Activated B cell treated with CpG ODN at 0.5 μM for 24 hours (primary cell): ENCODE data around the gene USP7. TPM values are rescaled to one million over a fixed set of nuclear protein-coding genes. Genes with fewer than 3 reads are reported as not detected.

Experiments used
- ATAC-seq: fragments of 200-7000 bp; cut with Tn5 transposase; one replicate; pipeline ENCODE4 v1.10.0; 2021; ENCODE audit warnings: low read depth, mild to moderate bottlenecking, moderate library complexity
- CTCF ChIA-PET: fragments of 350-600 bp; sonication (Branson Sonifier 250); formaldehyde crosslinking; loops from one replicate; lab custom pipeline; 2021; ENCODE audit warnings: antibody characterized with exemption; lab: Charles Lee
- POLR2A ChIA-PET: fragments of 350-600 bp; sonication (Branson Sonifier 250); formaldehyde crosslinking; loops from one replicate; lab custom pipeline; 2021; ENCODE audit warnings: antibody characterized with exemption; lab: Charles Lee
- DNase-seq: peaks from one replicate; pipeline ENCODE4 v3.0.0; 2022
- H3K27ac Mint-ChIP-seq: one replicate; pipeline ENCODE4 v1.8.0; 2020; ENCODE audit warnings: mixed read lengths
- H3K27me3 Mint-ChIP-seq: one replicate; pipeline ENCODE4 v1.8.0; 2021; ENCODE audit warnings: mixed read lengths
- H3K36me3 Mint-ChIP-seq: one replicate; pipeline ENCODE4 v1.8.0; 2021; ENCODE audit warnings: low read depth, mixed read lengths
- H3K4me1 Mint-ChIP-seq: one replicate; pipeline ENCODE4 v1.8.0; 2021; ENCODE audit warnings: mixed read lengths
- H3K4me3 Mint-ChIP-seq: one replicate; pipeline ENCODE4 v1.8.0; 2020; ENCODE audit warnings: mild to moderate bottlenecking, mixed read lengths
- H3K9me3 Mint-ChIP-seq: one replicate; pipeline ENCODE4 v1.8.0; 2020; ENCODE audit warnings: mixed read lengths
- intact Hi-C: fragments of 100-400 bp; cut with micrococcal nuclease; formaldehyde crosslinking; loops from one replicate; pipeline ENCODE4 v1.15.1; 2024
- total RNA-seq: library from RNA; stranded (reverse); gene quantifications from 2 replicates; pipeline ENCODE4 v1.2.3, GENCODE V29; 2022
- TF ChIP-seq, protein P1 (sequence below): fragments of 200-600 bp; IDR thresholded peaks from one replicate; pipeline ENCODE4 v1.8.0; 2022; ENCODE audit warnings: antibody characterized with exemption, mild to moderate bottlenecking

Gene USP7
- total RNA-seq, 1 donor from 2014 or later, result 193 TPM

DNA sequence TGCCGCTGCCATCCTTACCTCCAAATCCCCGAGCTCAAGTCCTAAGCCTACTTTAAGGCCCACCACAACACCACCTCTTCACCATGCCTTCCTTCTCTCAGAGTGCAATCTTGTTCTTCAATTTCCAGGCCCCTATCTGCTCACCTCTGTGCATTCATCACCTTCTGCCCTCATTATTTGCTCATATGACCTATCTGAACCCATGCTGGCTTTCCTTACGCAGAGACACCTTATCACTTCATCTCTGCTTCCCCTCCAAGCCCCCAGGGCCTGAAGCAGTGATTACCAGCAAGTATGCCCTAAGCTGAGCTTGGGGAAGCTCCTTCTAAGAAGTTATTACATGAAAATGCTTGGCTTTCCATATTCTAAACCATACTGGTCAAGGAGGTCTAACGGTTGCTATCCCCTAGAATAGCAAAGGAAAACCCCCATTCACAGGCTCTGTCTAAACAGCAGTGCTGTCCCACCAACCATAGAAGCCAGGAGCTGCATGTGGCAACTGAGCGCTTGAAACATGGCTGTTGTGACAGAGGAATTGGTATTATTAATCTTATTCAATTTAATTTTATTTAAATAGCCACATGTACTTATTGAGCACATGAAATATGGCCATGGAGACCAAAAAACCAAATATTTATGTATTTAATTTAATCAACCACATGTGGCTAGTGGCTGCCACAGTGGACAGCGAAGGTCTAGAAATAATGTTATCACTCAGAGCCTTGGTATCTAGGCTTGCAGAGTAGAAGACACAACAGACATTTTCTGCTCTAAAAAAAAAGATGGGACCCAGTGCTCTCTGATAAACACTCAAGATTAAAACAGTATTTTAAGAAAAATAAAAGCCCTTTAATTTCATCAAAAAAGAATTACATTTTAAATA is 13.9 kb downstream of the USP7 start:
- Mint-ChIP-seq H3K27me3 (no peaks in the 10 kb centered on the region), H3K4me3 (peak overlapping the region; percentile 9), H3K27ac (no peak overlapping the region), H3K4me1 (peaks cover 90% of the 10 kb centered on the region), H3K9me3 (no peaks in the 10 kb centered on the region), H3K36me3 (peaks cover 3% of the 10 kb centered on the region)
- intact Hi-C loops, result loop anchor here (1.0 kb wide), 1 partner anchor 13 kb away; no protein-coding TSS in a partner anchor
- no peak for ATAC-seq
- POLR2A ChIA-PET, result interaction anchor here (0.6 to 2.1 kb wide), 3 partner anchors 10 to 60 kb away, joined by 3 to 6 read pairs (median 5); no protein-coding TSS in a partner anchor
- CTCF ChIA-PET, result interaction anchor here (1.4 to 2.2 kb wide), 2 partner anchors 14 to 69 kb away, joined by 3 to 12 read pairs; no protein-coding TSS in a partner anchor
- TF ChIP-seq, protein P1, sequence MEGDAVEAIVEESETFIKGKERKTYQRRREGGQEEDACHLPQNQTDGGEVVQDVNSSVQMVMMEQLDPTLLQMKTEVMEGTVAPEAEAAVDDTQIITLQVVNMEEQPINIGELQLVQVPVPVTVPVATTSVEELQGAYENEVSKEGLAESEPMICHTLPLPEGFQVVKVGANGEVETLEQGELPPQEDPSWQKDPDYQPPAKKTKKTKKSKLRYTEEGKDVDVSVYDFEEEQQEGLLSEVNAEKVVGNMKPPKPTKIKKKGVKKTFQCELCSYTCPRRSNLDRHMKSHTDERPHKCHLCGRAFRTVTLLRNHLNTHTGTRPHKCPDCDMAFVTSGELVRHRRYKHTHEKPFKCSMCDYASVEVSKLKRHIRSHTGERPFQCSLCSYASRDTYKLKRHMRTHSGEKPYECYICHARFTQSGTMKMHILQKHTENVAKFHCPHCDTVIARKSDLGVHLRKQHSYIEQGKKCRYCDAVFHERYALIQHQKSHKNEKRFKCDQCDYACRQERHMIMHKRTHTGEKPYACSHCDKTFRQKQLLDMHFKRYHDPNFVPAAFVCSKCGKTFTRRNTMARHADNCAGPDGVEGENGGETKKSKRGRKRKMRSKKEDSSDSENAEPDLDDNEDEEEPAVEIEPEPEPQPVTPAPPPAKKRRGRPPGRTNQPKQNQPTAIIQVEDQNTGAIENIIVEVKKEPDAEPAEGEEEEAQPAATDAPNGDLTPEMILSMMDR, result no peak
- no peak for DNase-seq

DNA sequence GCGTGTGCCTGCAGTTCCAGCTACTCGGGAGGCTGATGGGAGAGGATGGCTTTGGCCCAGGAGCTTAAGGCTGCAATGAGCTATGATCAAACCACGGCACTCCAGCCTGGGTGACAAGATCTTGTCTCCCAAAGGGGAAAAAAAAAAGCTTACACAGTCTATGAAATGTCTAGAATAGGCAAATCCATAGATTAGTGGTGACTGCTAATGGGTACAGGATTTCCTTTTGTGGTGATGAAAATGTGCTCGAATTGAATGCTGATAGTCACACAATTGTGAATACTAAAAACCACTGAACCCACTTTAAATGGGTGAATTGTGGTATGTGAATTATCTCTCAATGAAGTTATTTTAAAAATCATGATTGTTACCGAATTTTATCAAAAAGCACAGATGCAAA is 14.9 kb downstream of the USP7 start:
- H3K27ac Mint-ChIP-seq, result no peak overlapping the region
- H3K4me3 Mint-ChIP-seq, result peak overlapping the region; percentile 15
- TF ChIP-seq, protein P1, result no peak
- DNase-seq (no peak), ATAC-seq (no peak)
- peaks cover 93% of the 10 kb centered on the region for H3K4me1 Mint-ChIP-seq
- H3K36me3 Mint-ChIP-seq, result peaks cover 3% of the 10 kb centered on the region
- H3K9me3 Mint-ChIP-seq, result no peaks in the 10 kb centered on the region
- ChIA-PET CTCF (interaction anchor here (1.4 to 2.2 kb wide), 2 partner anchors 13 to 68 kb away, joined by 3 to 12 read pairs; no protein-coding TSS in a partner anchor), POLR2A (interaction anchor here (0.5 to 3.4 kb wide), 2 partner anchors 11 to 18 kb away, joined by 3 to 13 read pairs; no protein-coding TSS in a partner anchor)
- no peaks in the 10 kb centered on the region for H3K27me3 Mint-ChIP-seq
- intact Hi-C loops, result loop anchor here (1.0 kb wide), 1 partner anchor 13 kb away; no protein-coding TSS in a partner anchor

DNA sequence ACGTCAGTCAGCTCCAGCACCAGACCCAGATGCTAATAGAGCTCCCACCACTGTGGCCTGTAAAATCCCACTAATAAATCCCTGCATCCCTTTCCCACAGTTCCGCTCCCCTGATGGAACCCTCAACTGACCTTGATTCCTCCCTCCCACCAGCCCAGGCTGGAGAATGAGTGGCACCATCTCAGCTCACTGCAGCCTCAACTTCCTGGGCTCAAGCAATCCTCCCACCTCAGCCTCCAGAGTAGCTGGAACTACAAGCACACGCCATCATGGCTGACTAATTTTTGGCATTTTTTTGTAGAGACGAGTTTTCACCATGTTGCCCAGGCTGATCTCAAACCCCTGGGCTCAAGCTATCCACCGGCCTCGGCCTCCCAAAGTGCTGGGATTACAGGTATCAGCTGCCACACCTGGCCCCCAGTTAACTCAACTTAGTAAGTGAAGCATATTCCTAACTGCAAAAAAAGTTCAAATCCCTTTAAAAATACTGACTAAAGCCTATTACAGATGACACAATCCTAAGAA is 15.6 kb downstream of the USP7 start:
- H3K27me3 Mint-ChIP-seq, result no peaks in the 10 kb centered on the region
- ATAC-seq (no peak), DNase-seq (no peak)
- peak overlapping the region; percentile 24 for H3K4me3 Mint-ChIP-seq
- TF ChIP-seq, protein P1, result no peak
- intact Hi-C loops, result no loop called here
- peaks cover 97% of the 10 kb centered on the region for H3K4me1 Mint-ChIP-seq
- H3K9me3 Mint-ChIP-seq, result no peaks in the 10 kb centered on the region
- no peak overlapping the region for H3K27ac Mint-ChIP-seq
- ChIA-PET POLR2A (interaction anchor here (0.5 to 3.4 kb wide), 6 partner anchors 9 to 186 kb away, joined by 3 to 13 read pairs (median 4); partner anchors contain the start of gene HAPSTR1), CTCF (interaction anchor here (1.4 to 3.9 kb wide), 2 partner anchors 12 to 68 kb away, joined by 3 to 24 read pairs; no protein-coding TSS in a partner anchor)
- H3K36me3 Mint-ChIP-seq, result peaks cover 1% of the 10 kb centered on the region

DNA sequence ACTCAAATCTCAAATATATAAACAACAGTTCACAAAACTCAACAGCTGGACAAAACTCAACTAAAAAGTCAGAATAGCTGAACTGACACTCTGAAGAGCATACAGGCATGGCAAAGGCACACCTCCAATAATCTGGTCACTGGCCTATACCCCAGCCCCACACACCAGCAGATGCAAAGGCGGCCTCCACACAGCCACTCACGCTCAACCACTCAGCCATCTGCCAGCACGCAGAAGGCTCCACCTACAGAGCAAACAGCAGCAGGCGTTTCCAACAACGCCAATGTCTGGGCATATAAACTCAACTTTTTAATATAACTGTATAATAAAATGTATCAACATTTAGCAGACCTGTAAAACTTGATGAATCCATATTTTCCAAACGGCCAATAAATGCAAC is 17.2 kb downstream of the USP7 start:
- TF ChIP-seq, protein P1, result no peak
- Mint-ChIP-seq H3K27me3 (no peaks in the 10 kb centered on the region), H3K4me1 (peaks cover 97% of the 10 kb centered on the region), H3K27ac (peak overlapping the region; percentile 27), H3K36me3 (no peaks in the 10 kb centered on the region), H3K4me3 (no peak overlapping the region), H3K9me3 (no peaks in the 10 kb centered on the region)
- CTCF ChIA-PET, result interaction anchor here (3.9 kb wide), 1 partner anchor 10 kb away, joined by 24 read pairs; no protein-coding TSS in a partner anchor
- intact Hi-C loops, result no loop called here
- ATAC-seq, result peak; percentile 45
- POLR2A ChIA-PET, result interaction anchor here (3.4 kb wide), 1 partner anchor 14 kb away, joined by 13 read pairs; no protein-coding TSS in a partner anchor
- no peak for DNase-seq
